Fibroblast of mammary gland (primary cell): ENCODE measurements around the gene AMPD2.

Experiments
- DNase-seq: peaks from one replicate; pipeline ENCODE4 v3.0.0-alpha.2; 2010; ENCODE audit warnings: low read depth
- H3K4me3 ChIP-seq: 2 replicates; pipeline ENCODE4 v1.5.1; 2011; ENCODE audit warnings: low read depth, mild to moderate bottlenecking, low read length, moderate library complexity; ENCODE audit not compliant: control insufficient read depth
- CTCF ChIP-seq: conservative IDR thresholded peaks from 2 replicates; pipeline ENCODE4 v1.5.1; 2011; ENCODE audit warnings: low read depth, low read length, inconsistent platforms; ENCODE audit not compliant: control insufficient read depth, insufficient read depth

Gene AMPD2

GRCh38 chr1:109629372-109630030 is 9.9 kb downstream of the AMPD2 start:
- no peak for DNase-seq
- TF ChIP-seq CTCF, result no peak
- H3K4me3 ChIP-seq, result no peak overlapping the region

DNA sequence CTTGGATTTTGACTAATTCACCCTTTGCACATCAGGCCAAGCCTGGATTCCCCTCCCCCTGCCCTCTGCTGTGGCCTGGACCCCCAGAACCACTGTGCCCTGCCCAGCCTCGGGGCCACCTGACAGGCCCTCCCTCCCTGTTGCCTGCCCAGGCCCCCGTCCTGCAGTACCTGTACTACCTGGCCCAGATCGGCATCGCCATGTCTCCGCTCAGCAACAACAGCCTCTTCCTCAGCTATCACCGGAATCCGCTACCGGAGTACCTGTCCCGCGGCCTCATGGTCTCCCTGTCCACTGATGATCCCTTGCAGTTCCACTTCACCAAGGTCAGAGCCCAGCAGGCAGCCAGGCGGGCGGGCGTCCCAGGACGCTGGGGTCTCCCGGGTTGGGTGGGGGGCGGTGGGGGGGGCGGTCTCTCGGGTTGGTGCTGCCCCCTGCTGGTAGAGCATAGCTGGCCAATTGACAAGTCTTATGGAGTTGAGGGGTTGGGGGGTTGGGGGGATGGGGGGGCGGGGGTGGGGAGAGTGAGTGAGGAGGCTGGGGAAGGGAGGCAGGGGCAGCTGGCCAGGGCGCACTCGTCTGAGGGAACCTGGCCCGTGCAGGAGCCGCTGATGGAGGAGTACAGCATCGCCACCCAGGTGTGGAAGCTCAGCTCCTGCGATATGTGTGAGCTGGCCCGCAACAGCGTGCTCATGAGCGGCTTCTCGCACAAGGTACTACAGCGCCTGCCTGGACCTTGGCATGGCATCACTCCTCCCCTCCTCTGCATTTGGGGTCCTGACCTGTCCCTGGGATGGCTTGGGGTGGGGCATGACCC is 10.7 kb downstream of the AMPD2 start:
- no peak overlapping the region for H3K4me3 ChIP-seq
- DNase-seq, result no peak
- TF ChIP-seq CTCF, result peak; percentile 5

DNA sequence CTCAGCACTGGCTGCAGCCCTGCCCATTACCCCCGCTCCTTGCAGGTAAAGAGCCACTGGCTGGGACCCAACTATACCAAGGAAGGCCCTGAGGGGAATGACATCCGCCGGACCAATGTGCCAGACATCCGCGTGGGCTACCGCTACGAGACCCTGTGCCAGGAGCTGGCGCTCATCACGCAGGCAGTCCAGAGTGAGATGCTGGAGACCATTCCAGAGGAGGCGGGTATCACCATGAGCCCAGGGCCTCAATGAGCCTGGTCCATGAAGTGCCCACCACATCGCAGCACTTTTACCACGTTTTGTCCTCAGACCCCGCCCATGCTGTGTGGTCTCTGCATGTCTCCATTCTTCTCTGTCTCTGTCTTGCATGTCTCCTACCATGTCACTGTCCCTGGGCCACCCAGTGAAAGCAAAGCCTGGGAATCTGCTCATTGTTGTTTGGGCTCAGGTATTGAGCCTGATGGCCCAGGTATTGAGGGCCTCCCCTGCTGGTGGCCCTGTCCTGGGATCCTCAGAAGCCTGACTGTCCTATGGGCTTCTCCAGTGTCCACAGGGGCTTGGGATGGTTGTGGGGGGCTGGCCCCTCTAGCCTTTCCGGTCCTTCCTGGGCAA is 11.4 kb downstream of the AMPD2 start:
- DNase-seq, result no peak
- no peak for TF ChIP-seq CTCF
- H3K4me3 ChIP-seq, result no peak overlapping the region

DNA sequence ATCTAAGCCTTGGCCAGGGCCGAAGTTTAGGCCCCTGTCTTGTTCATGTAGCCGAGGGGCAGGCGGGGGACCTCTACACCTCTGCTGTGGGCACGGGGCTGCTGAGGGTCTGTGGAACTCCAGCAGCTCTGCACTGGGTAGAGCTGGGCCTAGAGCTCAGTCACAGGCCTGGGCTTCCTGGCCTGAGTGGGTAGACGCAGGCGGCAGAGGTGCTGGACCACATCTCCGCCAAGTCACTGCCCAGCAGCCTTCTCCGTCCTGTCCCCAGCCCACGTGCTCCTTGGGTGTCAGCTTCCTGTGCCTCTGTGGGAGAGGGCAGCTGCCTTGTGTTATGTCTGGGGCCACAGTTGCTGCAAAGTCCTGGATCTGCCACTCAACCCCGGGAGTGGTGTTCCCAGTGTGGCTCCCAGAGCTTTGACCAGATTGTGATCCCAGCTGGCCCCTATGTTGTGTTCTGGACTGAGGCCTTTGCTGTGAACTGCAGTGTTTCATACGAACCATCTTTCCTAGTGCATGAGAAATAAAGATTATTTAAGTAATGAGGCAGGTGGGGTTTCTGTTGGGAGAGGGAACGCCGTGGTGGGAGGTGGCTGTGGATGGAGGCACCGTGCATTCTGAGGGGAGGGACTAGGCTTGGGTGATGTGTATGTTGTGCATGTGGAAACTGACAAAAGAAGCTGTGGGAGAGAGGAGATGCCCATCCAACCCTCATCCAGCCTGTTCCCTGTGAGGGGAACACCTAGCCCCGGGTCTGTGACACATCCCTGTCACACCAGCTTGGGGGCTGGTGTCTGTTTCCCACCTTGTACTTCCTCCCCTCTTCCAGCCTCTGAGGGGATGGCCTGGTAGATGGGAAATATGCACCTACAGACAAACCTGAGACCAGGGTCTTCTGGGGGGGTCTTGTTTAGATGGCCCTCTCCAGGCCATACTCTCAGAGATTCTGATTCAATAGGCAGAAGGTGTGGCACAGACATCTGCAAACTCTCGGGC is 12.2 kb downstream of the AMPD2 start:
- no peak for DNase-seq
- no peak overlapping the region for H3K4me3 ChIP-seq
- TF ChIP-seq CTCF, result no peak

GRCh38 chr1:109632671-109633346 is 13.2 kb downstream of the AMPD2 start:
- TF ChIP-seq CTCF, result no peak
- no peak overlapping the region for H3K4me3 ChIP-seq
- no peak for DNase-seq

GRCh38 chr1:109634292-109634691 is 14.7 kb downstream of the AMPD2 start:
- TF ChIP-seq CTCF, result no peak
- no peak for DNase-seq
- H3K4me3 ChIP-seq, result no peak overlapping the region
